ENCODE results near the gene IGFBP3.

- TF ChIP-seq POLR2A (IDR thresholded peaks at IDR 0.05) (no peak), POLR2AphosphoS5 (IDR thresholded peaks at IDR 0.05; ENCODE audit: insufficient read depth in 1 of 2, low read depth in 1 of 2) (no peak)
- TF ChIP-seq, protein P1, sequence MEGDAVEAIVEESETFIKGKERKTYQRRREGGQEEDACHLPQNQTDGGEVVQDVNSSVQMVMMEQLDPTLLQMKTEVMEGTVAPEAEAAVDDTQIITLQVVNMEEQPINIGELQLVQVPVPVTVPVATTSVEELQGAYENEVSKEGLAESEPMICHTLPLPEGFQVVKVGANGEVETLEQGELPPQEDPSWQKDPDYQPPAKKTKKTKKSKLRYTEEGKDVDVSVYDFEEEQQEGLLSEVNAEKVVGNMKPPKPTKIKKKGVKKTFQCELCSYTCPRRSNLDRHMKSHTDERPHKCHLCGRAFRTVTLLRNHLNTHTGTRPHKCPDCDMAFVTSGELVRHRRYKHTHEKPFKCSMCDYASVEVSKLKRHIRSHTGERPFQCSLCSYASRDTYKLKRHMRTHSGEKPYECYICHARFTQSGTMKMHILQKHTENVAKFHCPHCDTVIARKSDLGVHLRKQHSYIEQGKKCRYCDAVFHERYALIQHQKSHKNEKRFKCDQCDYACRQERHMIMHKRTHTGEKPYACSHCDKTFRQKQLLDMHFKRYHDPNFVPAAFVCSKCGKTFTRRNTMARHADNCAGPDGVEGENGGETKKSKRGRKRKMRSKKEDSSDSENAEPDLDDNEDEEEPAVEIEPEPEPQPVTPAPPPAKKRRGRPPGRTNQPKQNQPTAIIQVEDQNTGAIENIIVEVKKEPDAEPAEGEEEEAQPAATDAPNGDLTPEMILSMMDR (IDR thresholded peaks at IDR 0.05), result no peak
Measured at GRCh38 chr7:45890125-45890901, 30.8 kb downstream of the IGFBP3 start.

Data from vagina (tissue), 2 donors.